ENCODE measurements around the gene COL10A1.

- TF ChIP-seq CTCF (IDR thresholded peaks at IDR 0.05), result no peak
- TF ChIP-seq EZH2phosphoT487 (IDR thresholded peaks at IDR 0.05), result no peak
Observed at GRCh38 chr6:116113386-116113785, 12.5 kb downstream of the COL10A1 start.

Measured in neural progenitor cell (in vitro differentiated cells).